WTC11 (cell line): Measurements from ENCODE around the gene ERGIC3. TPM values are rescaled to one million over a fixed set of nuclear protein-coding genes. Genes with fewer than 3 reads are reported as not detected.

Experiments used
- ATAC-seq: fragments of 200-7000 bp; cut with Tn5 transposase; 2 replicates; pipeline ENCODE4 v1.10.0; 2021; ENCODE audit warnings: mild to moderate bottlenecking, moderate library complexity
- CTCF ChIA-PET: fragments of 300-600 bp; sonication (Branson Sonifier 250); formaldehyde crosslinking; loops from one replicate; lab custom pipeline; 2021; ENCODE audit warnings: antibody characterized with exemption; lab: Charles Lee
- POLR2A ChIA-PET: fragments of 350-600 bp; sonication (Branson Sonifier 250); formaldehyde crosslinking; loops from one replicate; lab custom pipeline; 2021; ENCODE audit warnings: antibody characterized with exemption; lab: Charles Lee
- DNase-seq: peaks from one replicate; pipeline ENCODE4 v3.0.0; 2021; ENCODE audit warnings: low spot score
- H3K27ac Mint-ChIP-seq: 2 replicates; pipeline ENCODE4 v1.8.0; 2021; ENCODE audit warnings: mixed read lengths
- H3K27me3 Mint-ChIP-seq: 2 replicates; pipeline ENCODE4 v1.8.0; 2021; ENCODE audit warnings: low read depth, mild to moderate bottlenecking, moderate library complexity, mixed read lengths
- H3K36me3 Mint-ChIP-seq: 2 replicates; pipeline ENCODE4 v1.8.0; 2021; ENCODE audit warnings: mixed read lengths
- H3K4me1 Mint-ChIP-seq: 2 replicates; pipeline ENCODE4 v1.8.0; 2022; ENCODE audit warnings: mixed read lengths
- H3K4me3 Mint-ChIP-seq: 2 replicates; pipeline ENCODE4 v1.8.0; 2021; ENCODE audit warnings: mild to moderate bottlenecking, moderate library complexity, mixed read lengths
- H3K9me3 Mint-ChIP-seq: 2 replicates; pipeline ENCODE4 v1.8.0; 2021; ENCODE audit warnings: mixed read lengths
- ATF2 ChIP-seq: sonication (generic); formaldehyde crosslinking; IDR thresholded peaks from 2 replicates; pipeline ENCODE4 v1.8.1; 2022; ENCODE audit warnings: low read depth, missing genetic modification reagents, borderline replicate concordance
- CREM ChIP-seq: sonication (generic); formaldehyde crosslinking; IDR thresholded peaks from 2 replicates; pipeline ENCODE4 v1.8.1; 2022; ENCODE audit warnings: mild to moderate bottlenecking, missing genetic modification reagents, moderate library complexity
- ELF4 ChIP-seq: sonication (generic); formaldehyde crosslinking; IDR thresholded peaks from 2 replicates; pipeline ENCODE4 v1.8.1; 2022; ENCODE audit warnings: low read depth, mild to moderate bottlenecking, moderate library complexity, missing genetic modification reagents
- ESRRA ChIP-seq: sonication (generic); formaldehyde crosslinking; IDR thresholded peaks from 2 replicates; pipeline ENCODE4 v1.8.1; 2022; ENCODE audit warnings: mild to moderate bottlenecking, missing genetic modification reagents, borderline replicate concordance
- ETV6 ChIP-seq: sonication (generic); formaldehyde crosslinking; IDR thresholded peaks from 2 replicates; pipeline ENCODE4 v1.8.1; 2022; ENCODE audit warnings: mild to moderate bottlenecking, missing genetic modification reagents
- FOXP4 ChIP-seq: sonication (generic); formaldehyde crosslinking; IDR thresholded peaks from 2 replicates; pipeline ENCODE4 v1.8.0; 2022; ENCODE audit warnings: mild to moderate bottlenecking, missing genetic modification reagents
- GABPB1 ChIP-seq: sonication (generic); formaldehyde crosslinking; IDR thresholded peaks from 2 replicates; pipeline ENCODE4 v1.8.1; 2023; ENCODE audit warnings: mild to moderate bottlenecking, missing genetic modification reagents
- GRHL2 ChIP-seq: fragments of 250-450 bp; sonication (Bioruptor Pico); IDR thresholded peaks from 2 replicates; pipeline ENCODE4 v1.8.0; 2022; ENCODE audit warnings: mild to moderate bottlenecking, moderate library complexity; ENCODE audit not compliant: insufficient replicate concordance, severe bottlenecking
- HMGA2 ChIP-seq: fragments of 250-450 bp; sonication (Bioruptor Pico); IDR thresholded peaks from 2 replicates; pipeline ENCODE4 v1.4.0; 2021; ENCODE audit warnings: mild to moderate bottlenecking, moderate library complexity
- MYBL2 ChIP-seq: sonication (generic); formaldehyde crosslinking; IDR thresholded peaks from 2 replicates; pipeline ENCODE4 v1.8.1; 2023; ENCODE audit warnings: mild to moderate bottlenecking, moderate library complexity, missing genetic modification reagents
- NR3C1 ChIP-seq: sonication (generic); formaldehyde crosslinking; conservative IDR thresholded peaks from 2 replicates; pipeline ENCODE4 v1.8.1; 2023; ENCODE audit warnings: low read depth, mild to moderate bottlenecking, missing genetic modification reagents
- SMAD3 ChIP-seq: sonication (generic); formaldehyde crosslinking; IDR thresholded peaks from 2 replicates; pipeline ENCODE4 v1.8.0; 2022; ENCODE audit warnings: missing genetic modification reagents, mild to moderate bottlenecking, borderline replicate concordance
- SP1 ChIP-seq: sonication (generic); formaldehyde crosslinking; conservative IDR thresholded peaks from 2 replicates; pipeline ENCODE4 v1.8.1; 2022; ENCODE audit warnings: missing genetic modification reagents
- TEAD4 ChIP-seq: sonication (generic); formaldehyde crosslinking; IDR thresholded peaks from 2 replicates; pipeline ENCODE4 v1.8.0; 2022; ENCODE audit warnings: mild to moderate bottlenecking, missing genetic modification reagents
- USF1 ChIP-seq: sonication (generic); formaldehyde crosslinking; IDR thresholded peaks from 2 replicates; pipeline ENCODE4 v1.8.0; 2022; ENCODE audit warnings: mild to moderate bottlenecking, missing genetic modification reagents
- ZMAT4 ChIP-seq: fragments of 250-450 bp; sonication (Bioruptor Pico); IDR thresholded peaks from 2 replicates; pipeline ENCODE4 v1.9.0; 2021; ENCODE audit warnings: mild to moderate bottlenecking
- ZNF219 ChIP-seq: sonication (generic); formaldehyde crosslinking; IDR thresholded peaks from 2 replicates; pipeline ENCODE4 v1.8.0; 2023; ENCODE audit warnings: missing genetic modification reagents, mild to moderate bottlenecking, borderline replicate concordance
- ZNF232 ChIP-seq: sonication (generic); formaldehyde crosslinking; IDR thresholded peaks from 2 replicates; pipeline ENCODE4 v1.8.0; 2022; ENCODE audit warnings: mild to moderate bottlenecking, missing genetic modification reagents
- ZNF532 ChIP-seq: fragments of 250-450 bp; sonication (Bioruptor Pico); IDR thresholded peaks from 2 replicates; pipeline ENCODE4 v1.9.0; 2021; ENCODE audit warnings: mild to moderate bottlenecking, borderline replicate concordance
- total RNA-seq: library from RNA; stranded (reverse); gene quantifications from 3 replicates; pipeline ENCODE4 v1.2.3, GENCODE V29; 2021

ERGIC3 gene
- total RNA-seq, 1 experiment from 2014 or later = 168 TPM

- CTCF ChIA-PET = interaction anchor here (0.8 to 1.3 kb wide), 6 partner anchors 8 to 368 kb away, joined by 3 to 5 read pairs (median 3); partner anchors contain the start of gene ERGIC3
Observed at GRCh38 chr20:35579196-35579595, 37.3 kb downstream of the ERGIC3 start.

More at GRCh38 chr20:35579196-35579595, 37.3 kb downstream of the ERGIC3 start:
- no peaks in the 10 kb centered on the region for H3K36me3 Mint-ChIP-seq
- peaks cover 6% of the 10 kb centered on the region for H3K9me3 Mint-ChIP-seq
- DNase-seq (no peak), ATAC-seq (no peak)
- H3K27me3 Mint-ChIP-seq = peaks cover 4% of the 10 kb centered on the region; the same call in 1 of the 2 replicates
- H3K4me3 Mint-ChIP-seq = no peak overlapping the region
- POLR2A ChIA-PET = interaction anchor here (0.6 to 0.8 kb wide), 2 partner anchors 9 to 455 kb away, joined by 4 to 8 read pairs; no protein-coding TSS in a partner anchor
- TF ChIP-seq ZNF219 (CRISPR knock-in tag) (no peak), USF1 (CRISPR knock-in tag) (no peak), ZMAT4 (CRISPR knock-in tag) (no peak), ELF4 (CRISPR knock-in tag) (no peak), MYBL2 (CRISPR knock-in tag) (no peak), ZNF232 (CRISPR knock-in tag) (no peak), FOXP4 (CRISPR knock-in tag) (no peak), NR3C1 (no peak), GRHL2 (no peak), GABPB1 (CRISPR knock-in tag) (no peak), SMAD3 (no peak), ESRRA (no peak), CREM (CRISPR knock-in tag) (no peak), ETV6 (no peak), HMGA2 (CRISPR knock-in tag) (no peak), ATF2 (no peak), SP1 (CRISPR knock-in tag) (no peak), TEAD4 (CRISPR knock-in tag) (no peak), ZNF532 (no peak)
- no peak overlapping the region for H3K27ac Mint-ChIP-seq
- H3K4me1 Mint-ChIP-seq = no peaks in the 10 kb centered on the region
